GM19193 (cell line): Measurements from ENCODE around the gene EIF2D.

Experiments
- POLR2A ChIP-seq: IDR thresholded peaks from 4 replicates; pipeline ENCODE4 v1.6.1; 2011; ENCODE audit not compliant: insufficient read depth, insufficient read length; ENCODE audit errors: extremely low read depth

The EIF2D gene

GRCh38 chr1:206570529-206570928 lies 41.7 kb downstream of the EIF2D start:
- no peak for TF ChIP-seq POLR2A

GRCh38 chr1:206569556-206569955 lies 42.7 kb downstream of the EIF2D start:
- no peak for TF ChIP-seq POLR2A

GRCh38 chr1:206568779-206569352 lies 43.4 kb downstream of the EIF2D start:
- no peak for TF ChIP-seq POLR2A

- no peak for TF ChIP-seq POLR2A
Measured at GRCh38 chr1:206568256-206568655, 44.0 kb downstream of the EIF2D start.

GRCh38 chr1:206566999-206567398 lies 45.3 kb downstream of the EIF2D start:
- TF ChIP-seq POLR2A = no peak

- no peak for TF ChIP-seq POLR2A
Measured at GRCh38 chr1:206565995-206566394, 46.3 kb downstream of the EIF2D start.

GRCh38 chr1:206563367-206564207 lies 48.7 kb downstream of the EIF2D start:
- TF ChIP-seq POLR2A = no peak

DNA sequence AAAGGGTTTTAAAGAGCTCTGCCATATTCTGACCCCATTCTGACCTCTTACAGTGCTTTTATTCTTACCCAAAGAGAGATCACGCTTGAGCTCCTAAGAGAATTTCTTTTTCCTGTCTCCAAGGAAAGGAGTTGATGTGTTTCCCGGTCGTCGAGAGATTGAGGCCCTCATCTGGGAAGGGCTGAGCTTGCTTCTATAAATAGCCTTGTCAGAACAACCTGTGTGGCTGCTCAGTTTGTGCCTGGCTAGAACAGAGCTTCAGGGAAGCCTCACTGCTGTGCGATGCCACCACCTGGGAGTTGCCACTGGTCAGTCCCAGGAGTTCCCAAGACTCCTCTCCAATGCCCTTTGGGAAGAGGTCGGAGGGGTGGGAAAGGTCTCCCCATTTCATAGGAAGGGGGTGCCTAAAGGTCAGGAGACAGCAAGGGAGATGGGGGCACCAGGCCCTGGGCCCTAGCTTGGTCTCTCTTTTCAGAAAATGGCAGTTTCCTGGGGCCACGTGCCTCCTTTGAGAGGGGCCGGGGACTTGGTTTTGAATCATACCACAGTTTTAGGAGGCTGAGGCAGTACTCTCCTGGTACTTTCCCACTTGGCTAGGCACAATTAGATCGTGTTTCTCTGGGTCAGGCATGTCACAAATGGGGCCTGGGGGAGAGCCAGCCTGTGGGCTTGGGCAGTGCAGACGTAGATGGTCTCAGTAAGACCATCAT lies 52.1 kb downstream of the EIF2D start:
- TF ChIP-seq POLR2A = peak; percentile 19

GRCh38 chr1:206559672-206559995 lies 52.6 kb downstream of the EIF2D start:
- TF ChIP-seq POLR2A = no peak

GRCh38 chr1:206558794-206559671 lies 53.2 kb downstream of the EIF2D start:
- peak; percentile 5 for TF ChIP-seq POLR2A

DNA sequence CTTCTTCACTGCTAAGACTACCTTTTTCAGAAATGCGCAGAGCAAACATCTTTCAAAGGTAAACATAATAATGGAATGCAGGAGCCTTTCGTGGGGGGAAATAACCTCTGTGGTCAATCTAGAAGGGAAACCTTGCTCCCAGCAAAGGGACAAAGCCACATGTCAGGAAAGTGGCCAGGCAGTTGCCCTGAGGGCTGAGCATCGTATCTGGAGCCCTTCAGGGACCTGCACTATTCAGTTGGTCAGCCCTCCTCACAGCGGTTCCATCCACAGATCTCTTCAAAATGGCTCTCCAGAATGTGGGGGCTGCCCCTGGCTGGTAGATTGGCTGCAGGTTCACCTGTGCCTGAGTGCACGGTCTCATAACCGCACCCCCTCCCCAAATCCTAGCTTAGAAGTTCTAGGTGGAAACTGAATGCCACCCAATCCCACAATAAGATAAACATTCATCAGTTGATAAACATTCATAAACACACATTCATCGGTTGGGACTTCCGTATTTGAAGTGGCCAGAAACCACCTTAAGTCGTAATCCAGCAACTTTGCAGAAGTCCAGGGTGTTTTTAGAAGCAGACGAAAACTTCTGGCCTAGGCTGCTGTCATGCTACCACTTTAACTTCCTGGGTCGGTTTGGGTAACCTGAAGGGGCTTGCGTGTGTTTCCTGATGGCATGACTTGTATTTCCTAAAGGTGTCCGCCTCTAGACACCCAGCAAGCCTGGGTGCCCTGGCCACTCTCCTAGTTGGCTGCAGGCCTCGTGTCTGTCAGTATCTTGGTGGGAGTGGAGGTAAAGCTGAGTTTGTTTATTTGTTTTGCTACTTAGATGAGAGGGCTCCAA lies 54.4 kb downstream of the EIF2D start:
- no peak for TF ChIP-seq POLR2A

DNA sequence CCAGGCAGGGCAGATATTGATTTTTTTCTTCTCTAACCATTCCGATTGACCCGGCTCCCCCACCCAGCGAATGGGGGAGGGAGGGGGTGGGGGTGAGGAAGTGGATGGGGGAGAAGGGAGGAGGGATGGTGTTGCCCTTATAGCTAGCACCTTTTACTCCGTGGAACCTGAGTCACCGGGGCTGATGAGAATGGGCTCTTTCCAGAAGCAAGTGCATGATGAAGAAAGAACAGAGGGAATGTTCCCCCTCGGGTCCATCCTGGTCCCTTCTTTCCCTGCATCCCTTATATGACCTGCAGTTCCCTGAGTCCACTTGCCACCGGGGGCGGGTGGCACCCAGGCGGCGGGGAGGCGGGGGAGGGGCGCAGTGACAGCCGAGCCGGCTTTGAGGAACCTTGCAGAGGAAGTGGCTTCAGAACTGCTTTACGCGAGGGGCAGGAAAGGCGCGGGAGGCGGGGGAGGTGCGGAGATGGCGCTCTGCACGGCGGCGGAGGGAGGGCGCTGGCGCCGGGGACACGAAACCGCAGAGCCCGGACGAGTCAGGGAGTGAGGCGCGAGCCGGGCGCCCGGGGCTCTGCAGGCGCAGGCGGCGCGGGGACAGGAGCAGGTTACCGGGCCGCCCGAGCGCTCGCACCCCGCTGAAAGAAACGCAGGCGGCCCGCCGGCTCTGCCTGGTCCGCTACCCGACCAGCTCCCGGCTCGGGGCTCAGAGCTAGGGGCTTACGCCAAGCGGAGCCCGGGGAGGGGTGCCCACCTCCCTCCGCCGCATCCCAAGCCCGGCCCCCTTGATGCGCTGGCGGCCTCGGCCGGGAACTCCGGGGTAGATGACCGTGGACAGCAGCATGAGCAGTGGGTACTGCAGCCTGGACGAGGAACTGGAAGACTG lies 55.3 kb downstream of the EIF2D start:
- peak; percentile 71 for TF ChIP-seq POLR2A

DNA sequence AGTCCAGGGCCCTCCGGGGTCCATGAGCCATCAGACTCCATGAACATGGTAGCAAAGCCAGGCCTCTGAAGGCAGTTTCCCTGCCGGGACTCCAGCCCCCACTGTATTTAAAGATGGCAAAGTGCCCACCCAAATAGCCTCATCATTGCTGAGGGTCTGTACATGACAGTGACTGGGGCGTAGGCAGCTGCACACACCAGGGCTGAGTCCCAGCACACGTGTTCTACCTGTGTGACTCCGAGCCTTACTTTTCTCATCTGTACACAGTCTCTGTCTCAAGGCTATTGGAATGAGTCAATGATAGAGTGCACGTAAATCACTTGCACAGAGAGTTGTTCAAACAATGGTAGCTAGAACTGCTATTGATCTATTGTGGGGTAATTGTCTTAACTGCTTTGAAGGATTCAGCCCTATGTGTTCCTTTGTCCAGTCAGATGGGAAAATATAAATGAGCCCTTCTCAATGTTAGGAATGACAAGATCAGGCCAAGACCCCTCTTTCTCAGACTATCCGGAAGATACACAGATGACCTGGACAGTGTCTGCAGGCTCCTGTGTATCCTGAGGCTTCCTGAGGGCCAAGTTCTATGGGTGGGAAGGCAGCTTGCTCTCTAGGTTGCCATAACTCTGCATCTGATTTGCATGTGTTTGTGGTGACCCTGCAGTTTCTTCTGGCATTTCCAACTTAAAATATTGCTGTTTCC lies 56.1 kb downstream of the EIF2D start:
- no peak for TF ChIP-seq POLR2A

- no peak for TF ChIP-seq POLR2A
Measured at GRCh38 chr1:206555473-206555935, 56.8 kb downstream of the EIF2D start.
